Endodermal cell (in vitro differentiated cells): ENCODE data around the gene GEMIN4. TPM values are rescaled to one million over a fixed set of nuclear protein-coding genes. Genes with fewer than 3 reads are reported as not detected.
A peak's percentile ranks its signal among the peaks of the same experiment; 100 is the strongest.
"Not testable (repeated sequence)": the region's sequence is repeated elsewhere in the genome, so short reads cannot be mapped to it uniquely, and the experiment has no call there.

Experiments used
- DNase-seq: peaks from one replicate; pipeline ENCODE4 v3.0.0-alpha.2; 2017
- H3K27ac ChIP-seq: 2 replicates; pipeline ENCODE4 v1.5.1; 2013; ENCODE audit warnings: mild to moderate bottlenecking, low read depth, low read length, moderate library complexity
- H3K27me3 ChIP-seq: 2 replicates; pipeline ENCODE4 v1.6.1; 2013; ENCODE audit warnings: mild to moderate bottlenecking, low read length, moderate library complexity; ENCODE audit not compliant: insufficient read depth, control insufficient read depth, poor library complexity, severe bottlenecking
- H3K36me3 ChIP-seq: 2 replicates; pipeline ENCODE4 v1.7.0; 2013; ENCODE audit warnings: mild to moderate bottlenecking, low read length, moderate library complexity; ENCODE audit not compliant: control insufficient read depth, insufficient read depth
- H3K4me1 ChIP-seq: one replicate; pipeline ENCODE4 v1.7.0; 2013; ENCODE audit warnings: low read length; ENCODE audit not compliant: control insufficient read depth, insufficient read depth
- H3K4me3 ChIP-seq: 2 replicates; pipeline ENCODE4 v1.5.1; 2013; ENCODE audit warnings: mild to moderate bottlenecking, low read length, moderate library complexity
- H3K9ac ChIP-seq: 2 replicates; pipeline ENCODE4 v1.6.1; 2013; ENCODE audit warnings: mild to moderate bottlenecking, low read length, moderate library complexity; ENCODE audit not compliant: poor library complexity, severe bottlenecking; ENCODE audit errors: extremely low read depth
- H3K9me3 ChIP-seq: 2 replicates; pipeline ENCODE4 v1.6.1; 2013; ENCODE audit warnings: mild to moderate bottlenecking, low read length, moderate library complexity; ENCODE audit not compliant: control insufficient read depth
- H3K27ac Mint-ChIP-seq: 2 replicates; pipeline ENCODE4 v1.8.0; 2020; ENCODE audit warnings: mixed read lengths
- H3K27me3 Mint-ChIP-seq: 2 replicates; pipeline ENCODE4 v1.8.0; 2021; ENCODE audit warnings: mild to moderate bottlenecking, mixed read lengths; ENCODE audit not compliant: insufficient read depth
- H3K36me3 Mint-ChIP-seq: 2 replicates; pipeline ENCODE4 v1.8.0; 2020; ENCODE audit warnings: low read depth, mixed read lengths
- H3K4me1 Mint-ChIP-seq: 2 replicates; pipeline ENCODE4 v1.8.0; 2020; ENCODE audit warnings: mixed read lengths
- H3K4me3 Mint-ChIP-seq: 2 replicates; pipeline ENCODE4 v1.8.0; 2020; ENCODE audit warnings: mild to moderate bottlenecking, moderate library complexity, mixed read lengths
- H3K9me3 Mint-ChIP-seq: 2 replicates; pipeline ENCODE4 v1.8.0; 2020; ENCODE audit warnings: mild to moderate bottlenecking, mixed read lengths
- CTCF ChIP-seq: fragments of 200-600 bp; sonication (generic); conservative IDR thresholded peaks from 2 replicates; pipeline ENCODE4 v1.5.0; 2021; ENCODE audit warnings: antibody characterized with exemption, mild to moderate bottlenecking
- WGBS, 2 experiments: methylation state at CpG; one replicate each; pipeline versions ENCODE4 v1.1.5 to v1.1.7; 2013; ENCODE audit warnings: missing lambda C conversion rate in 2 of 2, mixed read lengths in 1 of 2; ENCODE audit not compliant: insufficient coverage in 1 of 2, insufficient read length in 1 of 2; 5-methylcytosine and 5-hydroxymethylcytosine counted together
- total RNA-seq, 2 donors: library from RNA; stranded (reverse); fragmentation: NEBNext Ultra II Directional in 1 of 2; extraction: Animal tissue kit (Norgen Biotek cat#: 25700) in 1 of 2; gene quantifications; 2 replicates in 1 of 2; 3 replicates in 1 of 2; pipeline ENCODE4 v1.2.1, GENCODE V29; 2021

Gene GEMIN4
- total RNA-seq, 2 donors from 2014 or later, result 30.3 to 36.2 TPM

- peak; percentile 96 for DNase-seq
- no peaks in the 10 kb centered on the region for H3K27me3 Mint-ChIP-seq
- no peaks in the 10 kb centered on the region for H3K9me3 Mint-ChIP-seq
- peak overlapping the region; percentile 52 for H3K27ac ChIP-seq
- no peaks in the 10 kb centered on the region for H3K4me1 ChIP-seq
- H3K36me3 Mint-ChIP-seq, result peaks cover 58% of the 10 kb centered on the region
- H3K27ac Mint-ChIP-seq, result peak overlapping the region; percentile 69
- no peak overlapping the region for H3K9ac ChIP-seq
- no peaks in the 10 kb centered on the region for H3K9me3 ChIP-seq
- no peak overlapping the region for H3K4me3 Mint-ChIP-seq
- TF ChIP-seq CTCF, result peak; percentile 88
- WGBS, 2 experiments, result 47 to 53% methylated on average over 15 to 18 of the region's 18 CpGs
- no peaks in the 10 kb centered on the region for H3K27me3 ChIP-seq
- peaks cover 66% of the 10 kb centered on the region for H3K36me3 ChIP-seq
- peaks cover 17% of the 10 kb centered on the region for H3K4me1 Mint-ChIP-seq
- no peak overlapping the region for H3K4me3 ChIP-seq
Observed at GRCh38 chr17:794876-795275, 42.8 kb upstream of the GEMIN4 start.

GRCh38 chr17:792277-792676, 40.2 kb upstream of the GEMIN4 start:
- TF ChIP-seq CTCF, result peak; percentile 47
- peak; percentile 69 for DNase-seq

GRCh38 chr17:791829-792228, 39.8 kb upstream of the GEMIN4 start:
- Mint-ChIP-seq H3K4me1 (peaks cover 19% of the 10 kb centered on the region), H3K4me3 (no peak overlapping the region), H3K27me3 (no peaks in the 10 kb centered on the region), H3K9me3 (no peaks in the 10 kb centered on the region), H3K27ac (no peak overlapping the region), H3K36me3 (peaks cover 63% of the 10 kb centered on the region)
- Histone ChIP-seq H3K36me3 (peaks cover 54% of the 10 kb centered on the region), H3K4me3 (no peak overlapping the region), H3K9me3 (no peaks in the 10 kb centered on the region), H3K4me1 (no peaks in the 10 kb centered on the region), H3K27me3 (no peaks in the 10 kb centered on the region), H3K9ac (no peak overlapping the region), H3K27ac (no peak overlapping the region)
- 94 to 96% methylated on average over 15 to 19 of the region's 19 CpGs for WGBS, 2 experiments
- DNase-seq, result peak; percentile 71
- no peak for TF ChIP-seq CTCF

More at GRCh38 chr17:792277-792676, 40.2 kb upstream of the GEMIN4 start:
- 94 to 99% methylated on average over 9 of the region's 9 CpGs for WGBS, 2 experiments
- Mint-ChIP-seq H3K4me1 (peaks cover 19% of the 10 kb centered on the region), H3K9me3 (no peaks in the 10 kb centered on the region), H3K27me3 (no peaks in the 10 kb centered on the region), H3K4me3 (no peak overlapping the region), H3K27ac (peak overlapping the region; percentile 82), H3K36me3 (peaks cover 64% of the 10 kb centered on the region)
- Histone ChIP-seq H3K27me3 (no peaks in the 10 kb centered on the region), H3K27ac (no peak overlapping the region), H3K4me1 (no peaks in the 10 kb centered on the region), H3K4me3 (no peak overlapping the region), H3K36me3 (peaks cover 55% of the 10 kb centered on the region), H3K9ac (no peak overlapping the region), H3K9me3 (no peaks in the 10 kb centered on the region)

- not testable (repeated sequence) for H3K4me1 ChIP-seq, H3K27me3 Mint-ChIP-seq, H3K27ac Mint-ChIP-seq, H3K9me3 Mint-ChIP-seq, H3K9ac ChIP-seq, H3K27me3 ChIP-seq, H3K4me3 Mint-ChIP-seq, H3K4me3 ChIP-seq, H3K27ac ChIP-seq, H3K9me3 ChIP-seq
- peaks cover 45% of the 10 kb centered on the region for H3K36me3 ChIP-seq
- Mint-ChIP-seq H3K36me3 (peaks cover 55% of the 10 kb centered on the region), H3K4me1 (peaks cover 19% of the 10 kb centered on the region)
- peak; percentile 94 for DNase-seq
- WGBS, 2 experiments, result 83 to 92% methylated on average over 2 to 7 of the region's 12 CpGs
Observed at GRCh38 chr17:790874-791247, 38.8 kb upstream of the GEMIN4 start.

- peaks cover 56% of the 10 kb centered on the region for H3K36me3 Mint-ChIP-seq
- peaks cover 45% of the 10 kb centered on the region for H3K36me3 ChIP-seq
- not testable (repeated sequence) for H3K4me3 Mint-ChIP-seq, H3K9me3 Mint-ChIP-seq, H3K9me3 ChIP-seq, H3K9ac ChIP-seq, H3K27me3 Mint-ChIP-seq, H3K27me3 ChIP-seq, H3K4me3 ChIP-seq, H3K27ac ChIP-seq, H3K4me1 ChIP-seq
- DNase-seq, result peak; percentile 98
- peak overlapping the region; percentile 35 for H3K27ac Mint-ChIP-seq
- peaks cover 16% of the 10 kb centered on the region for H3K4me1 Mint-ChIP-seq
- WGBS, 2 experiments, result 85 to 89% methylated on average over 18 to 29 of the region's 38 CpGs
Observed at GRCh38 chr17:789931-790873, 38.1 kb upstream of the GEMIN4 start.
